ENCODE measurements around the gene KLHL11.

KLHL11 gene

GRCh38 chr17:41823580-41823979 is 41.6 kb downstream of the KLHL11 start:
- no peak overlapping the region for H3K4me3 ChIP-seq (ENCODE audit: insufficient read depth, low read length, poor library complexity, severe bottlenecking)
- no peak overlapping the region for H2AFZ ChIP-seq (ENCODE audit: low read depth, low read length, severe bottlenecking)
- no peak overlapping the region for H3K27ac ChIP-seq (ENCODE audit: low read depth, low read length)
- no peak overlapping the region for H3K9ac ChIP-seq (ENCODE audit: low read length)
- H3K27me3 ChIP-seq (ENCODE audit: low read length), result no peaks in the 10 kb centered on the region
- no peaks in the 10 kb centered on the region for H3K79me2 ChIP-seq (ENCODE audit: insufficient read depth, low read length)
- H3K9me3 ChIP-seq (ENCODE audit: insufficient read depth, low read length), result no peaks in the 10 kb centered on the region
- TF ChIP-seq EZH2phosphoT487 (conservative IDR thresholded peaks at IDR 0.05; ENCODE audit: low read length), result no peak
- no peak for TF ChIP-seq CTCF (IDR thresholded peaks at IDR 0.05; ENCODE audit: insufficient read depth, low read length, poor library complexity, severe bottlenecking)
- H3K9me2 ChIP-seq (replicated peaks; ENCODE audit: insufficient read depth, low read length), result no peaks in the 10 kb centered on the region
- 0 out of 2 replicates have a peak, but pooled peaks cover 2% of the 10 kb centered on the region for H3K36me3 ChIP-seq (ENCODE audit: low read length)
- no peak overlapping the region for H3K4me2 ChIP-seq (ENCODE audit: low read depth, low read length, poor library complexity, severe bottlenecking)
- no peaks in the 10 kb centered on the region for H3F3A ChIP-seq (ENCODE audit: insufficient read depth)
- H4K20me1 ChIP-seq (ENCODE audit: low read depth, low read length), result no peaks in the 10 kb centered on the region

- Histone ChIP-seq H3K27ac (ENCODE audit: low read depth, low read length) (no peak overlapping the region), H3K36me3 (ENCODE audit: low read length) (0 out of 2 replicates have a peak, but pooled peaks cover 2% of the 10 kb centered on the region), H3K9me2 (replicated peaks; ENCODE audit: insufficient read depth, low read length) (no peaks in the 10 kb centered on the region), H3K27me3 (ENCODE audit: low read length) (no peaks in the 10 kb centered on the region), H3K4me2 (ENCODE audit: low read depth, low read length, poor library complexity, severe bottlenecking) (no peak overlapping the region), H3K4me3 (ENCODE audit: insufficient read depth, low read length, poor library complexity, severe bottlenecking) (no peak overlapping the region), H3K9me3 (ENCODE audit: insufficient read depth, low read length) (no peaks in the 10 kb centered on the region), H3K9ac (ENCODE audit: low read length) (no peak overlapping the region), H2AFZ (ENCODE audit: low read depth, low read length, severe bottlenecking) (no peak overlapping the region), H3K79me2 (ENCODE audit: insufficient read depth, low read length) (no peaks in the 10 kb centered on the region), H4K20me1 (ENCODE audit: low read depth, low read length) (no peaks in the 10 kb centered on the region), H3F3A (ENCODE audit: insufficient read depth) (no peaks in the 10 kb centered on the region)
- TF ChIP-seq CTCF (IDR thresholded peaks at IDR 0.05; ENCODE audit: insufficient read depth, low read length, poor library complexity, severe bottlenecking), result no peak
- TF ChIP-seq EZH2phosphoT487 (conservative IDR thresholded peaks at IDR 0.05; ENCODE audit: low read length), result no peak
Measured at GRCh38 chr17:41823141-41823524, 42.1 kb downstream of the KLHL11 start.

GRCh38 chr17:41822216-41823140 is 42.7 kb downstream of the KLHL11 start:
- no peak overlapping the region for H3K4me3 ChIP-seq (ENCODE audit: insufficient read depth, low read length, poor library complexity, severe bottlenecking)
- H3K9me2 ChIP-seq (replicated peaks; ENCODE audit: insufficient read depth, low read length), result no peaks in the 10 kb centered on the region
- no peak overlapping the region for H2AFZ ChIP-seq (ENCODE audit: low read depth, low read length, severe bottlenecking)
- H3K4me2 ChIP-seq (ENCODE audit: low read depth, low read length, poor library complexity, severe bottlenecking), result no peak overlapping the region
- H3K27ac ChIP-seq (ENCODE audit: low read depth, low read length), result no peak overlapping the region
- H3K9ac ChIP-seq (ENCODE audit: low read length), result no peak overlapping the region
- no peak for TF ChIP-seq EZH2phosphoT487 (conservative IDR thresholded peaks at IDR 0.05; ENCODE audit: low read length)
- TF ChIP-seq CTCF (IDR thresholded peaks at IDR 0.05; ENCODE audit: insufficient read depth, low read length, poor library complexity, severe bottlenecking), result no peak
- H3K36me3 ChIP-seq (ENCODE audit: low read length), result no peaks in the 10 kb centered on the region
- no peaks in the 10 kb centered on the region for H3K79me2 ChIP-seq (ENCODE audit: insufficient read depth, low read length)
- no peaks in the 10 kb centered on the region for H3K9me3 ChIP-seq (ENCODE audit: insufficient read depth, low read length)
- H4K20me1 ChIP-seq (ENCODE audit: low read depth, low read length), result no peaks in the 10 kb centered on the region
- H3K27me3 ChIP-seq (ENCODE audit: low read length), result no peaks in the 10 kb centered on the region
- no peaks in the 10 kb centered on the region for H3F3A ChIP-seq (ENCODE audit: insufficient read depth)

Measured in SU-DHL-6 (cell line).